Testis (tissue), 5 donors: ENCODE measurements around the gene CALCOCO2. TPM values are rescaled to one million over a fixed set of nuclear protein-coding genes. Genes with fewer than 3 reads are reported as not detected.

Source experiments
- DNase-seq: peaks from one replicate; pipeline ENCODE4 v3.0.0-alpha.2; 2019
- H3K27ac ChIP-seq, 2 donors: fragments of 200-600 bp; sonication (generic); one replicate each; pipeline ENCODE4 v1.5.1; 2019
- H3K27me3 ChIP-seq: fragments of 200-600 bp; sonication (generic); one replicate; pipeline ENCODE4 v1.5.1; 2019
- H3K36me3 ChIP-seq: fragments of 200-600 bp; sonication (generic); one replicate; pipeline ENCODE4 v1.5.1; 2017; ENCODE audit warnings: low read depth; ENCODE audit errors: missing control alignments
- H3K4me1 ChIP-seq: fragments of 200-600 bp; sonication (generic); one replicate; pipeline ENCODE4 v1.5.1; 2019
- H3K4me3 ChIP-seq, 2 donors: fragments of 200-600 bp; sonication (generic); one replicate each; pipeline ENCODE4 v1.5.1; 2017 to 2019
- H3K9me3 ChIP-seq: fragments of 200-600 bp; sonication (generic); one replicate; pipeline ENCODE4 v1.5.1; 2017
- POLR2A ChIP-seq: fragments of 450-650 bp; IDR thresholded peaks from one replicate; pipeline ENCODE4 v1.6.1; 2017; ENCODE audit warnings: antibody characterized with exemption, mild to moderate bottlenecking, moderate library complexity
- WGBS, 2 donors: methylation state at CpG; one replicate each; pipeline ENCODE4 v1.1.5; 2018; 5-methylcytosine and 5-hydroxymethylcytosine counted together
- intact Hi-C: fragments of 100-400 bp; cut with DNase I; formaldehyde crosslinking; loops from one replicate; pipeline ENCODE4 v1.15.1; 2023; ENCODE audit warnings: low total_unique reads
- long read RNA-seq, 2 donors: transcript quantifications; one replicate each; lab custom pipeline, GENCODE V29; 2026
- polyA plus RNA-seq: library from polyadenylated mRNA; stranded (reverse); fragments of 350-450 nt; fragmentation: Illumina TruSeq; extraction: RNeasy Lipid Tissue Mini Kit (QIAGEN cat#74804); gene quantifications from one replicate; pipeline ENCODE4 v1.2.3, GENCODE V29; 2014; ENCODE audit warnings: low read depth, low replicate concordance; ENCODE audit not compliant: insufficient read depth
- total RNA-seq, 2 donors: library from RNA; depleted of rRNA; stranded (reverse); fragments of >200 nt; gene quantifications; one replicate each; pipeline ENCODE4 v1.2.3, GENCODE V29; 2016
- TF ChIP-seq, protein P1 (sequence below), 3 experiments: fragments of 450-650 bp in 2 of 3; fragments of 200-600 bp in 1 of 3; sonication (generic) in 1 of 3; IDR thresholded peaks; one replicate each; pipeline ENCODE4 v1.5.1; 2016 to 2019; ENCODE audit warnings: antibody characterized with exemption in 3 of 3, mild to moderate bottlenecking in 2 of 3, moderate library complexity in 1 of 3

Gene CALCOCO2
- total RNA-seq = 100 to 1,000 TPM; 117 to 153 TPM
- polyA plus RNA-seq = 351 TPM
- long read RNA-seq, donor 1, transcript CALCOCO2-201 (13 exons, 3,682 nt) = major isoform, 15 of 24 reads
- long read RNA-seq, donor 1, partial matches to known transcripts = 5 of 24 reads
- long read RNA-seq, donor 1, other reads (novel, unspliced or antisense) = 0 of 24 reads
- long read RNA-seq, donor 2, transcript CALCOCO2-201 (13 exons, 3,682 nt) = major isoform, 11 of 15 reads
- long read RNA-seq, donor 2, partial matches to known transcripts = 0 of 15 reads
- long read RNA-seq, donor 2, other reads (novel, unspliced or antisense) = 0 of 15 reads

DNA sequence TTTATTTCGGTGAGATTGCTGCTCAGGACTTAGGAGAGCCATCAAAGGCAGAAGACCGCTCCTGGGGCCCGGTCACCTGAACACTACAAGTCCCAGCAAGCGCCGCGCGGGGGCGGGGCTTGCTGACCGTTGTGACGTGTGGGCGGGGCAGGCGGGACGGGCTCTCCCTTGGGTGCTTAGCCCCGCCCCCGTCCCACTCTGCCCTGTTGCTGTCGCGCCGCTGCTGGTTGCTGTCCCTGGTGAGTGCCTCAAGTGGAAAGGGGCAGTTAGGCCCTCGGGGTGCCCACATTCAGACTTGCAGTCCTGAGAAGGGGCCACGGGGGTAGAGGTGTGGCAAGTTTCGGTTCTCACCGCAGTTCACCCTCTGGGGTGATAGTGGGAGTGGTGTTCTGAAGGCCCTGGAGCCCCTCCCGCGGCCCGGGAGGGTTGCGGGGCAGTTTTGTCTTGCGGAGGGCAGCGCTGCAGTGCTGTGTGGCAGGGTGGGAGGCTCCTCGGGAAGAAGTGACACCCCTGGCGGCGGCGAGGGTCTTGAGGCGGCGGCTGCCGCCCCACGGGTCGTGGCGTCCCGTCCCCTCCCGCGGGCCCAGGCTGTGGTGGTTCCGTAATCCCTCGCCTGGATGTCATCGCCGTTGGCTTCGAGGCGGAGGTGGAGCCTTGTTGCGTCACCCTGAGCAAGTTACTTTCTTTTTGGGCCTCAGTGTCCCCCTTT lies at the start of gene CALCOCO2:
TSS of gene CALCOCO2 (plus strand) at position 196 of the 709 bp plus-strand sequence. CDS start 10,673 bp downstream, outside the sequence.
- Histone ChIP-seq H3K27ac (peak within 1 kb of the TSS; percentile 87 to 96), H3K27me3 (no peaks in the 10 kb centered on the region), H3K4me1 (peaks cover 10% of the 10 kb centered on the region), H3K36me3 (no peaks in the 10 kb centered on the region), H3K4me3 (peak within 1 kb of the TSS; percentile 88 to 89), H3K9me3 (no peaks in the 10 kb centered on the region)
- peak; percentile 98 for DNase-seq
- 0 to 1% methylated on average over 13 to 43 of the region's 48 CpGs for WGBS, 2 donors
- TF ChIP-seq, protein P1, sequence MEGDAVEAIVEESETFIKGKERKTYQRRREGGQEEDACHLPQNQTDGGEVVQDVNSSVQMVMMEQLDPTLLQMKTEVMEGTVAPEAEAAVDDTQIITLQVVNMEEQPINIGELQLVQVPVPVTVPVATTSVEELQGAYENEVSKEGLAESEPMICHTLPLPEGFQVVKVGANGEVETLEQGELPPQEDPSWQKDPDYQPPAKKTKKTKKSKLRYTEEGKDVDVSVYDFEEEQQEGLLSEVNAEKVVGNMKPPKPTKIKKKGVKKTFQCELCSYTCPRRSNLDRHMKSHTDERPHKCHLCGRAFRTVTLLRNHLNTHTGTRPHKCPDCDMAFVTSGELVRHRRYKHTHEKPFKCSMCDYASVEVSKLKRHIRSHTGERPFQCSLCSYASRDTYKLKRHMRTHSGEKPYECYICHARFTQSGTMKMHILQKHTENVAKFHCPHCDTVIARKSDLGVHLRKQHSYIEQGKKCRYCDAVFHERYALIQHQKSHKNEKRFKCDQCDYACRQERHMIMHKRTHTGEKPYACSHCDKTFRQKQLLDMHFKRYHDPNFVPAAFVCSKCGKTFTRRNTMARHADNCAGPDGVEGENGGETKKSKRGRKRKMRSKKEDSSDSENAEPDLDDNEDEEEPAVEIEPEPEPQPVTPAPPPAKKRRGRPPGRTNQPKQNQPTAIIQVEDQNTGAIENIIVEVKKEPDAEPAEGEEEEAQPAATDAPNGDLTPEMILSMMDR (IDR thresholded peaks at IDR 0.05) = peak in 2 of 3 experiments; percentile 18 to 20
- TF ChIP-seq POLR2A = peak; percentile 43
- intact Hi-C loops = no loop called here

GRCh38 chr17:48787828-48788227 lies 43.0 kb upstream of the CALCOCO2 start:
- 50 to 66% methylated on average over 7 of the region's 7 CpGs for WGBS, 2 donors

DNA sequence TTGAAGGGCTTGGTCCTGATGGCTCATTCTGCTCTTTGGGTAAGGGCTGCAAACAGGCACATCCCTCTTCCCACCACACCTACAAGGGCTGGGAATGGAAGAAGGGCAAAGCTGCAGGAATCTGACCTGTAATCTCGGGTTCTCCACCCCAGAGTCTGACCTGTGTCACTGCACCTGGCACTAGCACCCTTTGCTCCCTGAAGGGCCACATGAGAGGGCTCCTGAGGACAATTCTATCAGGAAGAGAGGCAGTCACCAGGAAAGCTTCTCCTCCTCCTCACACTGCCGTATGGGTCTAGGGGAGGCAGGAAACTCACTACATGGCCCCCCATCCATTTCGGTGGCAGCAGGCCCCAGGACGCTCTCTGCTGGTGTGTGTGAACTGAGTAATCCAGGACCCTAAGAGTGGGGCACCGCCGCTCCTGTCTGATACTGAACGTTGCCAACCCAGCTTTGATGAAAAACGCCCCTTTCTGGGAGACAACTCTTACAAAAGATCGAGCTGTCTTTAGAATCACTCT lies 40.2 kb upstream of the CALCOCO2 start:
- 47 to 74% methylated on average over 9 of the region's 9 CpGs for WGBS, 2 donors
- no peak for DNase-seq
- Histone ChIP-seq H3K9me3 (no peaks in the 10 kb centered on the region), H3K36me3 (no peaks in the 10 kb centered on the region), H3K4me3 (no peak overlapping the region), H3K4me1 (no peaks in the 10 kb centered on the region), H3K27ac (no peak overlapping the region), H3K27me3 (no peaks in the 10 kb centered on the region)
- TF ChIP-seq, protein P1 (IDR thresholded peaks at IDR 0.05) = no peak
- no peak for TF ChIP-seq POLR2A
- intact Hi-C loops = loop anchor here (10.0 kb wide), 1 partner anchor 66 kb away; the partner anchor contains the start of genes HOXB13, PRAC1 and PRAC2

More at GRCh38 chr17:48787828-48788227, 43.0 kb upstream of the CALCOCO2 start:
- intact Hi-C loops = no loop called here
- TF ChIP-seq POLR2A = no peak
- TF ChIP-seq, protein P1 (IDR thresholded peaks at IDR 0.05) = no peak
- Histone ChIP-seq H3K9me3 (no peaks in the 10 kb centered on the region), H3K36me3 (no peaks in the 10 kb centered on the region), H3K4me3 (no peak overlapping the region), H3K27me3 (no peaks in the 10 kb centered on the region), H3K27ac (no peak overlapping the region), H3K4me1 (no peaks in the 10 kb centered on the region)
- DNase-seq = no peak

- TF ChIP-seq, protein P1 (IDR thresholded peaks at IDR 0.05) = peak; percentile 66 to 74 (median 68)
- TF ChIP-seq POLR2A = no peak
- 56 to 57% methylated on average over 10 to 14 of the region's 14 CpGs for WGBS, 2 donors
- H3K9me3 ChIP-seq = no peaks in the 10 kb centered on the region
- peak; percentile 91 for DNase-seq
- H3K4me3 ChIP-seq = no peak overlapping the region
- H3K36me3 ChIP-seq = no peaks in the 10 kb centered on the region
- no peak overlapping the region for H3K27ac ChIP-seq
- H3K4me1 ChIP-seq = no peaks in the 10 kb centered on the region
- intact Hi-C loops = loop anchor here (10.0 kb wide), 1 partner anchor 67 kb away; the partner anchor contains the start of genes HOXB13, PRAC1 and PRAC2
- no peaks in the 10 kb centered on the region for H3K27me3 ChIP-seq
Measured at GRCh38 chr17:48791128-48792032, 39.5 kb upstream of the CALCOCO2 start.
